22Rv1 (cell line): ENCODE measurements around the gene ANTXR1.

Source experiments
- ZFX ChIP-seq: fragments of 450-650 bp; IDR thresholded peaks from 2 replicates; pipeline ENCODE4 v1.6.1; 2017; ENCODE audit warnings: antibody characterized with exemption, borderline replicate concordance
- TF ChIP-seq, protein P1 (sequence below): fragments of 450-650 bp; IDR thresholded peaks from 2 replicates; pipeline ENCODE4 v1.5.1; 2017; ENCODE audit warnings: mild to moderate bottlenecking

DNA sequence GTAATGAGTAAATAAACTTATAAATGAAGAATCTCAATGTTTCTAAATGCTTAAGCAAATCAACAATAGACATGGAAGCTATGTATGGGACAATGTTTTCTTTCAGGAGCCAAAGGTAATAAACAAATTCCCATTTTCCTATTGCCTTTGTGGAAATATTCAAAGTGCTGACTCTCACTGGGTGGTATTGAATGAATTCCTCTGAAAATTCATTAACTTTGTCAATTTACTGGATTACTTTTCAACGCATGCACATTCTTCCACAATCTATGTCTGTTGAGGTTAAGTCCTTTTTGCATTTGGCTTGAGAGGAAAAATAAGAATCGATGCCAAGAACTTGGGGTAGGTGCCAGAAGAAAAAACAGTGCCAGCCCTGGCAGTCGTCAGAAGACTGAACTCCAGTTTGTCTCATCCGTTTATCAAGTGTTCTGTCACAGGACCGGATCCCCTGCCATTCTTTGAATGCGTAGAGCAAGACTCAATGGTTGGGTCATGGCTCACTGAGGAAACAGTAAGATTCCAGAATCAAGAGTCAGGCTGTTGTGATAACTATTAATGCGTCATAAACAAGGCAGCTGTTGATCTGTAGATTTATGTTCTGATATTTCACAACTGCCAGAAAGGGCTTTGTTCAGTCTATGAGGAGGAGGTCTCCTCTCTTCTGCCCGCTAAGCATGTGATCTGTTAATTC is 240.8 kb downstream of the ANTXR1 start:
- TF ChIP-seq, protein P1, sequence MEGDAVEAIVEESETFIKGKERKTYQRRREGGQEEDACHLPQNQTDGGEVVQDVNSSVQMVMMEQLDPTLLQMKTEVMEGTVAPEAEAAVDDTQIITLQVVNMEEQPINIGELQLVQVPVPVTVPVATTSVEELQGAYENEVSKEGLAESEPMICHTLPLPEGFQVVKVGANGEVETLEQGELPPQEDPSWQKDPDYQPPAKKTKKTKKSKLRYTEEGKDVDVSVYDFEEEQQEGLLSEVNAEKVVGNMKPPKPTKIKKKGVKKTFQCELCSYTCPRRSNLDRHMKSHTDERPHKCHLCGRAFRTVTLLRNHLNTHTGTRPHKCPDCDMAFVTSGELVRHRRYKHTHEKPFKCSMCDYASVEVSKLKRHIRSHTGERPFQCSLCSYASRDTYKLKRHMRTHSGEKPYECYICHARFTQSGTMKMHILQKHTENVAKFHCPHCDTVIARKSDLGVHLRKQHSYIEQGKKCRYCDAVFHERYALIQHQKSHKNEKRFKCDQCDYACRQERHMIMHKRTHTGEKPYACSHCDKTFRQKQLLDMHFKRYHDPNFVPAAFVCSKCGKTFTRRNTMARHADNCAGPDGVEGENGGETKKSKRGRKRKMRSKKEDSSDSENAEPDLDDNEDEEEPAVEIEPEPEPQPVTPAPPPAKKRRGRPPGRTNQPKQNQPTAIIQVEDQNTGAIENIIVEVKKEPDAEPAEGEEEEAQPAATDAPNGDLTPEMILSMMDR = no peak
- TF ChIP-seq ZFX = no peak
